Loucy (cell line): Measurements from ENCODE around the gene CD96.

Experiments
- H2AFZ ChIP-seq: fragments of 200-600 bp; sonication (generic); 2 replicates; pipeline ENCODE4 v1.6.0; 2016; ENCODE audit warnings: antibody characterized with exemption, mild to moderate bottlenecking, low read length, moderate library complexity
- H3F3A ChIP-seq: fragments of 200-600 bp; 2 replicates; pipeline ENCODE4 v1.6.0; 2016; ENCODE audit warnings: antibody characterized with exemption, low read depth, mild to moderate bottlenecking
- H3K27me3 ChIP-seq: fragments of 200-600 bp; sonication (generic); 2 replicates; pipeline ENCODE4 v1.6.1; 2014; ENCODE audit warnings: low read length, mild to moderate bottlenecking; ENCODE audit not compliant: insufficient read depth, poor library complexity, severe bottlenecking
- H3K36me3 ChIP-seq: fragments of 200-600 bp; sonication (generic); 2 replicates; pipeline ENCODE4 v1.6.1; 2016; ENCODE audit warnings: low read length; ENCODE audit not compliant: insufficient read depth
- H3K4me1 ChIP-seq: fragments of 200-600 bp; sonication (generic); 2 replicates; pipeline ENCODE4 v1.5.1; 2014; ENCODE audit warnings: low read length, mild to moderate bottlenecking; ENCODE audit not compliant: insufficient read depth, poor library complexity, severe bottlenecking
- H3K4me2 ChIP-seq: fragments of 200-600 bp; sonication (generic); 2 replicates; pipeline ENCODE4 v1.6.0; 2014; ENCODE audit warnings: antibody characterized with exemption, low read length, low read depth, mild to moderate bottlenecking; ENCODE audit not compliant: poor library complexity, severe bottlenecking
- H3K4me3 ChIP-seq: fragments of 200-600 bp; sonication (generic); 2 replicates; pipeline ENCODE4 v1.5.1; 2014; ENCODE audit warnings: low read length, mild to moderate bottlenecking, mixed read lengths; ENCODE audit not compliant: poor library complexity, severe bottlenecking
- H3K79me2 ChIP-seq: fragments of 200-600 bp; sonication (generic); 2 replicates; pipeline ENCODE4 v1.6.1; 2014; ENCODE audit warnings: low read length; ENCODE audit not compliant: insufficient read depth
- H3K9ac ChIP-seq: fragments of 200-600 bp; sonication (generic); 2 replicates; pipeline ENCODE4 v1.6.0; 2014; ENCODE audit warnings: mild to moderate bottlenecking, low read depth, low read length, moderate library complexity; ENCODE audit not compliant: poor library complexity, severe bottlenecking
- H3K9me2 ChIP-seq: fragments of 200-600 bp; sonication (generic); replicated peaks from 2 replicates; pipeline ENCODE4 v1.6.1; 2016; ENCODE audit warnings: low read depth, low read length, mixed read lengths
- H3K9me3 ChIP-seq: fragments of 200-600 bp; sonication (generic); 2 replicates; pipeline ENCODE4 v1.6.1; 2014; ENCODE audit warnings: mild to moderate bottlenecking, antibody characterized with exemption, low read length, low read depth; ENCODE audit not compliant: insufficient read depth
- H4K20me1 ChIP-seq: fragments of 200-600 bp; sonication (generic); 2 replicates; pipeline ENCODE4 v1.6.0; 2014; ENCODE audit warnings: antibody characterized with exemption, low read length, mild to moderate bottlenecking; ENCODE audit not compliant: insufficient read depth, poor library complexity, severe bottlenecking
- EZH2phosphoT487 ChIP-seq: fragments of 200-600 bp; IDR thresholded peaks from 2 replicates; pipeline ENCODE4 v1.6.1; 2018; ENCODE audit warnings: antibody characterized with exemption, mild to moderate bottlenecking, moderate library complexity, borderline replicate concordance
- TF ChIP-seq, protein P1 (sequence below): fragments of 200-600 bp; sonication (generic); conservative IDR thresholded peaks from 2 replicates; pipeline ENCODE4 v1.5.1; 2014; ENCODE audit warnings: mild to moderate bottlenecking, antibody characterized with exemption, low read length

CD96 gene

GRCh38 chr3:111648991-111649579 is 107.1 kb downstream of the CD96 start:
- Histone ChIP-seq H3K4me1 (peaks cover 7% of the 10 kb centered on the region), H3K9me2 (no peaks in the 10 kb centered on the region), H3K4me2 (no peak overlapping the region), H3K79me2 (no peaks in the 10 kb centered on the region), H3K27me3 (no peaks in the 10 kb centered on the region), H3K9ac (no peak overlapping the region), H3K4me3 (no peak overlapping the region), H3K9me3 (peaks cover 5% of the 10 kb centered on the region; the same call in 1 of the 2 replicates), H3F3A (no peaks in the 10 kb centered on the region), H3K36me3 (peaks cover 19% of the 10 kb centered on the region; the same call in 1 of the 2 replicates), H2AFZ (no peak overlapping the region), H4K20me1 (no peaks in the 10 kb centered on the region)
- no peak for TF ChIP-seq EZH2phosphoT487
- TF ChIP-seq, protein P1, sequence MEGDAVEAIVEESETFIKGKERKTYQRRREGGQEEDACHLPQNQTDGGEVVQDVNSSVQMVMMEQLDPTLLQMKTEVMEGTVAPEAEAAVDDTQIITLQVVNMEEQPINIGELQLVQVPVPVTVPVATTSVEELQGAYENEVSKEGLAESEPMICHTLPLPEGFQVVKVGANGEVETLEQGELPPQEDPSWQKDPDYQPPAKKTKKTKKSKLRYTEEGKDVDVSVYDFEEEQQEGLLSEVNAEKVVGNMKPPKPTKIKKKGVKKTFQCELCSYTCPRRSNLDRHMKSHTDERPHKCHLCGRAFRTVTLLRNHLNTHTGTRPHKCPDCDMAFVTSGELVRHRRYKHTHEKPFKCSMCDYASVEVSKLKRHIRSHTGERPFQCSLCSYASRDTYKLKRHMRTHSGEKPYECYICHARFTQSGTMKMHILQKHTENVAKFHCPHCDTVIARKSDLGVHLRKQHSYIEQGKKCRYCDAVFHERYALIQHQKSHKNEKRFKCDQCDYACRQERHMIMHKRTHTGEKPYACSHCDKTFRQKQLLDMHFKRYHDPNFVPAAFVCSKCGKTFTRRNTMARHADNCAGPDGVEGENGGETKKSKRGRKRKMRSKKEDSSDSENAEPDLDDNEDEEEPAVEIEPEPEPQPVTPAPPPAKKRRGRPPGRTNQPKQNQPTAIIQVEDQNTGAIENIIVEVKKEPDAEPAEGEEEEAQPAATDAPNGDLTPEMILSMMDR, result no peak

DNA sequence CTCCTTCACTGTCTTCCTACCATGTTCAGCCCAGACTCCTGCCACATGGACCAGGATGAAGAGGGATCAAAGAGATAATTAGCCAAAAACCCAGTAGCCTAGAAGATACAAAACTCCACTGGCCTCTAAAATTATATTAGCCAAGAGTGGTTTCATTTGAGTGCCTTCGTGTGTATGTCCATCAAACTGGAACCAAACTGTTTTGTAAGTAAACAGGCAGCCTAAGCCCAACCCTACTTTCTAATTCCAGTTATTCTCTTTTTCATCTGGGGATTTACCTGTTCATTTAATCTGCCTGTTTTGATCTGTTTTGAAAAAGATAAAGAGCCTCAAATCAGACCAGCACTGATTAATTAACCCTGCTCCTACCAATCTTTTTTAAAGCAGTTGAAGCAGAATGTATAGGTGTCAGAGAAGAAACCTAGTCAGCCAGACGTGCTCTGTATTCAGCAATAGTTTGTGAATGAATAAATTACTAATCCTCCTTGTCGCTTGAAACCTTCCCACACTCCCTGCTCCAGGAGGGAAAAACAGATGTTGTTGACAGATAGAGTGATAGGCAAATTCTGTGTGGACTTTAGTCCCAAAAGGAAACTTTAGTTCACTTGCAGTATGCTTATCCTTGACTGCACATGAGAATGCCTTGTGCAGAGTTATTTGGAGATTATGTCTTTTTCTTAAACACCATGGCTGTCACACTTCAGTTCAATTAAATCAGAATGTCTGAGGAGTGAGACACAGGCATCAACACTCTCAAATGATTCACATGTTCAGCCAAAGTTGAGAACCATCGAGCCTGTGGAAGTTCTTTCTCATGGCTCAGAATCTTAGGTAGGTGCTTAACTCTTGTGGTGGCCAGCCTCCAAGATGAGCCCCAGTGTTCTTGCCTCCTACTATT is 108.6 kb downstream of the CD96 start:
- Histone ChIP-seq H3F3A (no peaks in the 10 kb centered on the region), H3K9ac (no peak overlapping the region), H3K4me3 (no peak overlapping the region), H2AFZ (no peak overlapping the region), H3K4me1 (peaks cover 7% of the 10 kb centered on the region), H3K27me3 (no peaks in the 10 kb centered on the region), H4K20me1 (no peaks in the 10 kb centered on the region), H3K9me2 (no peaks in the 10 kb centered on the region), H3K9me3 (no peaks in the 10 kb centered on the region), H3K36me3 (peaks cover 19% of the 10 kb centered on the region; the same call in 1 of the 2 replicates), H3K79me2 (no peaks in the 10 kb centered on the region), H3K4me2 (no peak overlapping the region)
- no peak for TF ChIP-seq EZH2phosphoT487
- TF ChIP-seq, protein P1, result no peak

DNA sequence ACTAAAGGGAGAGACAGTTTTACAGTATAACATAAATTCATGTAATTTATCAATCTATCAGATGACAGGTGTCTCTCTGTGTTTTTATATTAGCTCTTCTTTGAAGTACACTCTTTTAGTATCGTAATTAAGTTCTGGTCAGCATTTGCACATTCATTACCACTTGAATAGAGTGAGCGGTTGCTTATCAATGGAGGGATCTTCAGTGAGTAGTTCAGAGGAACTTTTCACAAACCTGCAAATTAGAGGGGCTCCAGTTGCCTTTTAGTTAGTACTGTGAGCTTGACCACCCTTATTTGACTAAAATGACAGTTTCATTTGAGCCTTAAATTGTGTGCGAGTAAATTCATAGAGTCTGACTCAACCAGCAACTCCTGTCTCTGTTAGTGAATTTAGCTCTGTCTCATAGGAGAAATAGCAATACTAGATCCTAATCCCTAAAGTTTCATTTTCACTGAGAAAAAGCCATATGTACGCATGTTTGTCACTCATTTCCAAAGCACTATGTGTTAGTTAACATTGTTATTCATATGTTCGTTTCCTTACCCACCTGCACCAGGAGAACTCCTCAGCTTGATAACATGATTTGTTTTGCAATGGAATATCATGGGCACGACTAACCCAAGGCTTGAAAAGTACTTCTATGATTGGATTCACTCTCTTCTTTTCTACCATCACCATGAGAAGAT is 110.6 kb downstream of the CD96 start:
- Histone ChIP-seq H3K4me1 (peaks cover 7% of the 10 kb centered on the region), H3K79me2 (no peaks in the 10 kb centered on the region), H3K4me2 (peak overlapping the region; percentile 35), H3K9ac (no peak overlapping the region), H3K4me3 (no peak overlapping the region), H2AFZ (no peak overlapping the region), H3K27me3 (no peaks in the 10 kb centered on the region), H3K9me3 (no peaks in the 10 kb centered on the region), H3F3A (no peaks in the 10 kb centered on the region), H3K36me3 (peaks cover 19% of the 10 kb centered on the region; the same call in 1 of the 2 replicates), H4K20me1 (no peaks in the 10 kb centered on the region), H3K9me2 (no peaks in the 10 kb centered on the region)
- TF ChIP-seq, protein P1, result no peak
- no peak for TF ChIP-seq EZH2phosphoT487
